ENCODE measurements around the gene CEP43.

CEP43 gene

DNA sequence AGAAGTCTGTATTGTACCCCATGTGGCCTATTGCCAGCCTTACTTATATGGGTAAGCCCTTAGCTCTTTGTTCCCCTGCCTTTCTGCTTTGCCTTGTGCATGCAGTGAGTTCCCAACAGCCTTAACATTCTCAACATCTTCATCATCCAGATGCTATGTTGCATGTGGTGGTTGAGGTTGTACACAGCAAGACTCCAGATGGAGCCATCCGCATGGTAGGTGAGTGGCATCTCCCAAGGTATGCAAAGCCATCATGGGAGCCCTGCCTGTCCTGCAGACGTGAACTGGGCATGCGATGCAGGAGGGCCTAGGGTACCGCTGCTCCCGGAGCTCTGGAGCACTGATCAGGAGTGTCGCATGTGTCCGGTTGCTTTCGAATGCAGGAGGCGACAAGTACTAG is 16.1 kb downstream of the CEP43 start:
- no peak for DNase-seq

DNA sequence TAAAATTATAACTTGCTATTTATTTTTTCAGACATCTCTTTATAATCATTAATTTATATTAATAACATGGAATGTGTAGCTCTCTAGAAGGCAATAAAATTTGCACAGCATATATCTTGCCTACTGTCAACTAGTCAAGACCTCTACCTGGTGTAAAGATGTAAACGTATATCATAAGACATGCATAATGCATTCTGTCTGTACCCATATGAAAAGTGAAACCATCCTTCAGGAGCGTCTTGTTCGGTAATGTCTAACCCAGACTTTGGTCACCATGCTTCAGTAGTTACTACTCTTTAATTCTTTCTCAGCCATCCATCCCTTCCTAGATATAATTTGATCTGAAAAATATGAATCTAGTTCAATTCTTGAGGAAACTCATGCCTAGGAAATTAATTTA is 21.0 kb downstream of the CEP43 start:
- no peak for DNase-seq

DNA sequence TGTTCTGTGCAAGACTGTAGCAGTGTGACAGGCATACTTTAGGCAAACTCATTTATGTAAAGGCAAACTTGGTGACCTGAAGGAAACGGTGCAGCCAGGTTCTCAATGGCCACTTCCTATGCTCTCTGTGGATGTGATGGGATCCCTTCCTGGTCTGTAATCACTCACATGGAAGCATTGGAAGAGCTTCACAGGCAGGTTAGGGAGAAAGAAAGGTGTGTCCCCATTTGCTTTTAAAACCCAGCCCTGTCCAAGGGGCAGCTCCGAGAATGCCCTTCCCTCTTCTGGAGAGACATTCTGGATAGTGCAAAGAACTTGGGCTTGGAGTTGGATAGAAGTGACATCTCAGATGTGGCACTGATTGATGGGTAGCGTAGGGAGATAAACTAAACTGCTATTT is 28.1 kb downstream of the CEP43 start:
- DNase-seq = no peak

DNA sequence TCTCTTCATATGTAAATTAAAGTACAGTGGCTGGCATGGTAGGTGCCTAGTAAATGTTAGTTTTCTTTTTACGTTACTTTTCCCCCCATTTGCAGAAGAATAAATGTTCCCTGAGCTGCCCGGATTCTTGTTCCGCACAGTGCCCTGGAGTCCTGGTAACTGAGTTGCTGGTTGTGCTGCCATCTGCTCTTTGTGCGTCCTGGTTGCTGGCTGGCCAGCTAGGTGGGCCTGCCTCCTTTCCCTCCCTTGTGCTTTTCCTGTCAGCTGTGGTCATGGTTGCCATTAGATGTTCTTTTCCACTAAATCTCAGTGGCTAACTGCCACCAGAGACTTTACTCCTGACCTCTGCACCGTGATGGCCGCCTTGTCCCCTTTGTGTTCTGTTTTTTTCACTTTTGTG is 28.6 kb downstream of the CEP43 start:
- no peak for DNase-seq

DNA sequence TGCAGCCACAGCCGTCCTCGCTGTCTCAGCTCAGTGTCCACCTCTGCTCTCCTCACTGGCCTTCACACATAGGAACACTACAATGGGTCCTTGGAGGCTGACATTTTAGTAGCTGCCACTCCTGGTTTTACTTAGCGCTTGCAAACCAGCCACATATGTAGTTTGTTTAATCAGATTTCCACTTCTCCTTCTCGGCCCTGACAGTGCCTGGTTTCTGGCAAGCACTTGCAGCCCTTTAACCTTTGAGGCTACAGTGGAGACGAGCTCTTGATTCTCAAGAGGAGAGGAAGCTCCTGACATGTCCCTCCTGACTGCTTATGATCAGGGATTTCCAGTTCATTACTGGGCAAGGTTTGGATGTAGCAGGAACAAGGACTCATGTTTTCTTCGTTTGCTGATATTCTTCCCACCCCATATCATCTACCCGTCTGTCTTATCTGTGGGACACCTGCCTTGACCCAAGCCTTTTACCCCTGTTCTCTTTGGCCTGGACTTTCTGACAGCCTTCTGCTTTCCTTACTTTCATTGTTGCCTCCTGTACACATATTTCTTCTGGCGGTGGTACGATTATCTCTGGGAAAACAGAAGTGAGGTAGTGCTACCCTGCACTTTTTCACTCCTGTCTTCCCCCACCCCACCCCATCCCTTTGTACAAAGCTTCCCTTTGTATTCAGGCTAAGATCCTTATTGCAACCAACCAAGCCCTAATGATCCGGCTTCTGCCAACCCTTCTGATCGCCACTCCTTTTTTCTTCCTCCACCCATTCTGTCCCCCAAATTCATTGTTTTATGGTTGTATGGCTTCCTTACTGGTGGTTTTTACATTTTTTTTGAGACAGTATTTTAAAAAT is 31.2 kb downstream of the CEP43 start:
- DNase-seq = no peak

DNA sequence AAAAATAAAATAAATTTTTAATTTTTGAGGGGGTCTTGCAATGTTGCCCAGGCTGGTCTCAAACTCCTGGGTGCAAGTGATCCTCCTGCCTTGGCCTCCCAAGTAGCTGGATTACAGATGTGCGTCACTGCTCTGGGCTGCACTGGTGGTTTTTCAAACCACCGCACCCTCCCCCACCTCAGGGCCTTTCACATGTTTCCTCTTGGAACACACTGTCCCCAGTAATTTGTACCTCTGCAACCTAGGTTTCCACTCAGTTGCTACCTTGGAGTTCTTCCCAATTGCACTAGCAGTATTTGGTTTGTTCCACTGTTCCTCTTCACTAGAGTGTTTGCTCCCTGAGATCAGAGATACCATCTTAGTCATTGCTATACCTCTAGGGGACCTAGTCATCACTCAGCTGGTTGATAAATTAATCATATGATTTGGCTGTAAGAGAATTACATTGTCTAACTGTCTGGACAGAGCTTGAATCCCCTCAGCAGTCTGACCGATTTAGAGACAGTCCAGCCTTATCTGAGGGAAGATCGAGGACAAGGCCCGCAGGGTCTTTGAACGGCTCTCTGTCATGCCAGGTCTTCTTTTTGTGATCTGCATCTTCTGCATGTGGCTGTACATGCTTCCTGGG is 32.0 kb downstream of the CEP43 start:
- DNase-seq = no peak

DNA sequence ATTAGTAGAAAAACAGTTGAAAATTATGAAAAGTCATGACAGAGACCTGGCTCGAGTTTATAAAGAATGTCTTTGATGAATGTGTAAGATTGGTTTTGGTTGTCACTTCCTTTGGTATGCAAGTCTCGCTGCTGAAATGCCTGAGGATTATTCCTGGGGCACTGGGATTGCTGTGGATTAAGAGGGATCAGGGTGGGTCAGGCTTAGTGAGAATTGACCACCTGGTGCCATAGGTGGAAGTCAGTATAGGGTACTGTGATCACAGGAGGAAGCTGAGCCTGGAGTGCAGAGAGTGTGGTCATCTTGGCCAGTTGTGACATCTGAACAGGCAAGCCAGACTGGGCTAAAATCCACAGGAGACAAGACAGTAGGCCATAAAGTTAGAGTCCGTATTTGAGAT is 34.9 kb downstream of the CEP43 start:
- no peak for DNase-seq

DNA sequence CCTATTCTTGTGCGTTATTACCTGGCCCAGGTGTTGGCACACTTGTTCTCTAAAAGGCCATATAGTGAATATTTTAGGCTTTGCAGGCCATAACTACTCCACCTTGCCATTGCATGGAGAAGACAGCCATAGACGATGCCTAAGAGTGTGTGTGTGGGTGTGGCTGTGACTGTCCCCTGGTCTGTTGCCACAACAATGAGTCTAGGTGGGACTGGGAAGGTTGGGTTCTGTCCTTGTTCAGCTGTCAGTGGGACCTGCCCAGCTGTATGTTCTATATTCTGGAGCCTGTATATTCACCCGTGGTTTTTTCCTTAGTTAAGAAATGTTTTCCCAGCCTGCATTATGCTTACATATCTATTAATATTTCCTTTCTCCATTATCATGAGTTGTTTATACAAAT is 38.6 kb downstream of the CEP43 start:
- DNase-seq = no peak

DNA sequence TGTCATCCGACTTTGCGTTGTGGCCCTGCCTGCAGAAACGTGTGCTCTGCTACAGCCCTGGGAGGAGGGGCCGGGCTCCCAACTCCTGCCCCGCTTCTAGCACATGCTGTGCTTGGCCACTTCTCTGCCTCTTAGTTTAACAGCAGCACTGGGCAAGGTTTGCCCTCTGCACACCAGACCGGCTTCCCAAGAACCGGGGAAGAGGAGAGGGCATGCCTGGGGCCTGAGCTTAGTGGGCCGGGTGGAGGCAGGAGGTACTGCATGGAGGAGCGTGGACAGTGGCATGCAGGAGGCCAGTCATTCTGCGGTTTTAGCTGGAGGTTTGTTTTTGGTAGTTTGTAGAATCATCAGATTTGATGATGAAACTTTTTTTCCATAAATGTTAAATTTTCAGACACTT is 45.5 kb downstream of the CEP43 start:
- DNase-seq = no peak

DNA sequence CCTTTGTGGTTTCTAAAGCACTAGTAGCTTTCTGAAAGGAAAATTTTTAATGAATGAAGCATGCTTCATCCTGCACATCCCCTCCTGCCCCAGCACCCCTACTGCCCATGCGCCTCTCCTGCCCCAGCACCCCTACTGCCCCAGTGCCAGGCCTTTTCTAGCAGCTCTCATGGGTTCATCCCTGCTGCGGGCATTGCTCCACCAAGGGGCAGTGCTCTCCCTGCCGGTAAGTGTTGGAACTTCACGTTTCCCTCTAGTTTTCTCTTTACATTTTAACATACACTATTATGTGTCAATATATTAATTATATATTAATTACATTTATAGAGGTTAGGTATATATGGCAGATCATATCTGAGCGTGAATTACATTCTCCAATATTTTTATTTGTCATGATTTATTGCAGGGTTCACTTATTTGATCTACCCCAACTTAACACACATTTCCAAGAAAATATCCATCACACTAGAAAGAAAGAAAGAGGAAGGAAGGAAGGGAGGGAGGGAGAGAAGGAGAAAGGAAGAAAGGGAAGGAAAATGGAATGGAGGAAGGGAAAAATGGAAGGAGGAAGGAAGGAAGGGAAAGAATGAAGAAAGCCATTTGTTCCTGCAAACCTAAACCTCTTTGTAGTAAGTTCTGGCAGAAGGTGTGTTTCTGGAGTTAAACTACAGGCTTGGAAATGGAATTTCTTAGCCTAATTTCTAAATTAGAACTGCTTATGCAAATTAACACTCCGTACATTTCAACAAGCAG is 46.8 kb downstream of the CEP43 start:
- DNase-seq = no peak

DNA sequence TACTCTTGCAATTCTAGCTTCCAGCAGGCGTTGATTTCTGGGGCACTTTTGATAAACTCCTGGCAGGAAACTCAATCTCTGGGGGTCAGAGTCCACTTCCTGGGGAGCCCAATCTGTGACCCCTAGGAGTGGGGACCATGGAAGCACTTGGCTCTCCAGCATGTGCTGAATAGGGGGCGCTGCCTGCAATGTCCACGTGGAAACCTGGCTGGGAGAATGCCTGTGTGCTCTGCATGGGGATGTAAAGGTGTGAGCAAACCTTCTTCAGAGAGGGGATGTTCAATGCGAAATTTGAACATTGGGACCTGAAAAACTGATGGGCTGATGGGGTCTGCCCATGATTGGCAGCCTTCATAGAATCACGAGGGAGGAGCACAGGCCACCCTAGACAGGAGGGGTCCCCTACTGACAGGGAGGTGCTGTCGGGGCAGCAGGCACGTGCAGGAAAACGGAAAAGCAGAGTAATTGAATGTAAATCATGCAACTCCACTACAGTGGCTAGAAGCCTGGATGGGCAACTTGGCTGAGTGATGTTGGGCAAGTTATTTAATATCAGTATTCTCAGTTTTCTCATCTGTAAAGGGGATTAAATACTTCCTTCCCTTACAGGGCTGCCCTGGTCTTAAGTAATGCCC is 47.8 kb downstream of the CEP43 start:
- DNase-seq = no peak

DNA sequence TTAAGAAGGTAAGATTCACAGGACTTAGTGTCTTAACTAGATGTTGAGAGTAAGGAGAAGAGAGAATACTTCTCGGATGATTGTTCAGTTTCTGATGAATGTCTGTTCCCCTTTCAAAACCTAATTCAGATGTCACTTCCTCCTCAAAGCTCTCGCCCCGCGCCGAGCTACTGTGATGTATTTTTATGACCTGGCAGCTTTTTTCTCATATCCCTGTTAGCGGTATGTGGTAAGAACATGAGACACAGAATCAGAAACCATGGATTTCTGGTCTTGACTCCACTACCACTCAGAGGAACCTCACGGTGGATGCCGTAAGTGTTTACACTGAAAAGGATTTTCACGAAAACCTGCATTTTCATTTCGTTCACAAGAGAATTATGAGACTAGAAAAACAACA is 48.4 kb downstream of the CEP43 start:
- DNase-seq = peak; percentile 59 to 63
